KBM-7 (cell line): Measurements from ENCODE around the gene RPTOR.
"Not testable (repeated sequence)": the region's sequence is repeated elsewhere in the genome, so short reads cannot be mapped to it uniquely, and the experiment has no call there.

Source experiments
- DNase-seq: peaks from one replicate; pipeline ENCODE4 v3.0.0-alpha.2; 2015
- in situ Hi-C: fragments of 300-500 bp; cut with MboI; formaldehyde crosslinking; loops from 2 replicates; pipeline ENCODE4 v1.14.3; 2020; ENCODE audit warnings: low sequenced_read_pairs, low pct_unique_long_range_greater_than_20kb, mixed read lengths

The RPTOR gene

DNA sequence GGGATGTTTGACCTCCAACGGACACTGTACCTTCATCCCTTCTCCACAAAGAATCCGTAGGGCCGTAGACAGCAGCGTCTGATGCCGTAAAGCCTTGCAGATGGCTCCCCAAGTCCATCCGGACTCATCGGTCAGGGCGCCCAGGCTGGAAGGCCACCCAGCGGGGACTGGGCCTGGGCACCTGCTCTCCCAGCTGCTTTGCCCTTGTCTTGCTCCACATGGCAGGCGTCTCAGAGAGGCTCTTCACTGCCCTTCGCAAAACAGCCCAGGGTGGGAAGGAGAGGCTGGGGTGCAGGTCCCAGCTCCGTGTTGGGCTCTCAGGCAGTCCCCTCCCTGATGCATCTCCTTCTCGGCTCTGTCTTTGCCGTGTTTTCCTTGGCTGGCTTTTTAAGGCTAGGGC lies 6.2 kb upstream of the RPTOR start:
- no peak for DNase-seq
- in situ Hi-C loops: no loop called here

DNA sequence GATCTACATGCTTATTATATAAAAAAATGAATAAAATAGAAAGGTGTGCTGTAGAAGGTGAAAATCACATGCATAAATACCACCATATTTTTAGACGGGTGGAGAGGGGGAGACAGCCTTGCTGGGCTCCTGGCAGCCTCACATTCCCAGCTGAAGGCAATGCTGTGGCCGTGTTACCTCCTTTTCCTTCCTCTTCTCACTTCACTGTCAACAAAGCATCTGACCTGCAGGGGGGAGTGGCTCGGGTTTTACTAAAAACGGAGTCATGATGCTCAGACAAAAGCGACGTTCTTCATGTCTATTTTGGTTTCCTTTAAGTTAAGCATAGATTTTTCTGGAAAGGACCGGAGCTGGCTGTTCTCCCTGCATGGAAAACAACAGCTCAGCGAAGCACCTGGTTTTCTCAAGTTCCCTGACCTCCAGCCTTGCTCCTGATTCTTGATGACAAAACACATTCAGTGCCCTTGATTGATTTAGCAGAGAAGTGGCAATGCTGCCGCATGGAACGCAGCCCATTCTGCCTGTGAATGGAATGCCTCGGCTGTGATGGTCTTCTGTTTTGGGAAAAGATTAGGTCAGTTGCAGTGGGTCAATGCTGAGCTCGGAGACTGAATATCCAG lies 5.5 kb upstream of the RPTOR start:
- DNase-seq: peak; percentile 71
- in situ Hi-C loops: no loop called here

DNA sequence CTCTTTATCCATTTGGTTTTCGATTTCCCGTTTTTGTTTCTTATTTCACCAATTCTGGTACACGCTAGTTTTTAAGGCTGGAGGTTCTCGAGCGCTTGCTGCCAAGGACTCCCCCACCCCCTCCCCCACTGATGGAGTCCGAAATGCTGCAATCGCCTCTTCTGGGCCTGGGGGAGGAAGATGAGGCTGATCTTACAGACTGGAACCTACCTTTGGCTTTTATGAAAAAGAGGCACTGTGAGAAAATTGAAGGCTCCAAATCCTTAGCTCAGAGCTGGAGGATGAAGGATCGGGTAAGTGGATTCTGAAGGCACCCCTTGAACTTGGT lies 825 bp downstream of the RPTOR start:
- in situ Hi-C loops: no loop called here
- DNase-seq: no peak

DNA sequence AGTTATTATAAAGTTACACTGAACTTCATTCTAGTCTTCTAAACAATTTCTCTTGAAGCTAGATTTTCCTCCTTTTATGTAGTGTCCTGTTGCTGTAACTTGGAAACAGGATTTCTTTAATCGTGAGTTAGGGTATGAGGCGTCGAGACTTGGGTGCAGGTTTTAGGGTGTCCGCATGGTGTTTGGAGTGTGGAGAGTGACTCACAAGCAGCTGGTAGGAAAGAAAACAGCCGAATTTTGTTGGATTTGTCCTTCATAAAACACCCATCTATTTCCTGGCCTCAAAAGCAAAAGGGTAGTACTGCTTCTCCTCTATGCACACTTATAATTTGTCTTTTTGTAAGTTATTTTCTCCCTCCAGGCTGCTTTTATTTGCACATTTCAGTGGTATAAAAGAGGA lies 1.6 kb downstream of the RPTOR start:
- DNase-seq: peak; percentile 55
- in situ Hi-C loops: no loop called here

DNA sequence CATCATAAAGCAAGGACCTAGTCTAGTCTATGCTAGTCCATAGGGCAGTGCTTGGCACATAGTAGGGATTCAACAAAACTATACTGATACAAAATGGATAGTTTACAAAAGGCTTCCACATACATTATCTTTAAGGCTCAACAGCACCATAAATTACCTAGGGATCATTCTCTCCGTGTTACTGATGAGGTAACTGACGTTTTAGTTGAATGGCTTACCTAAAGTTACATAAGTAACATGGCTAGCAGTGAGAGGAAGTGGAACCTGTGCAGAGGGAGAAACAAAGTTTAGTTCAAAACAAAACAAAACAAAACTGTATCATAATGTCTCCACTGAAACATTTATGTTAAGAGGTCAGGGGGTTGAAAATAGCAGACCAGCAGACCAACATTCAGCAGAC lies 7.9 kb downstream of the RPTOR start:
- DNase-seq: no peak
- in situ Hi-C loops: no loop called here

DNA sequence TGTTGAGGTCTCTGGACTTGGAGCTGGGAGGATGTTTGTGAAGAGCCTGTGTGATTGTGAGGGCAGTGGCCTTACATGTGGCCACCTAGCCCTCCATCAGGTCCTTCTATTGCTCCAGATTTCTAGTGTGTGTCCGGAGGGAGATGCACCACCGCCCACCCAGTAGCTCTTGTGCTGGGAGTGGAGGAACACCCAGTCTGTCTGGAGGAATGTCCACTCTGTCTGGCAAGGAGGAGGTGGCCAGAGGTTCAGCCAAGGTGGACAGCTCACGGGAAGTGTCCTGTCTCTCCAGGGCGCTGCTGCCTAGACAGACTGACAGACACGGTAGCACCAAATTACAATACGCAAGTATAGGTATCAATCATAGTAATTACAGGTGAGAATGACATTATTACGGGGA lies 10.6 kb downstream of the RPTOR start:
- DNase-seq: no peak
- in situ Hi-C loops: no loop called here

DNA sequence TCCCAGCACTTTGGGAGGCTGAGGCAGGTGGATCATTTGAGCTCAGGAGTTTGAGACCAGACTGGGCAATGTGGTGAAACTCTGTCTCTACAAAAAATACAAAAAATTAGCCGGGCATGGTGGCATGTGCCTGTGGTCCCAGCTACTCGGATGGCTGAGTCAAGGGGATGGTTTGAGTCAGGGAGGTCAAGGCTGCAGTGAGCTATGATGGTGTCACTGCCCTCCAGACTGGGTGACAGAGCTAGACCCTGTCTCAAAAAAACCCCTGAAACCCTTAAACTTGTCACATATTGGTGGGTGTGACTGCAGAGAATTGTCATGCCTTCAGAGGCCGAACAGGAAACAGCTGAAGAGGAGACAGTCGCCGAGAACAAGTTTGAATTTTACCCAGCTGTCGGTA lies 13.4 kb downstream of the RPTOR start:
- in situ Hi-C loops: no loop called here
- DNase-seq: no peak

DNA sequence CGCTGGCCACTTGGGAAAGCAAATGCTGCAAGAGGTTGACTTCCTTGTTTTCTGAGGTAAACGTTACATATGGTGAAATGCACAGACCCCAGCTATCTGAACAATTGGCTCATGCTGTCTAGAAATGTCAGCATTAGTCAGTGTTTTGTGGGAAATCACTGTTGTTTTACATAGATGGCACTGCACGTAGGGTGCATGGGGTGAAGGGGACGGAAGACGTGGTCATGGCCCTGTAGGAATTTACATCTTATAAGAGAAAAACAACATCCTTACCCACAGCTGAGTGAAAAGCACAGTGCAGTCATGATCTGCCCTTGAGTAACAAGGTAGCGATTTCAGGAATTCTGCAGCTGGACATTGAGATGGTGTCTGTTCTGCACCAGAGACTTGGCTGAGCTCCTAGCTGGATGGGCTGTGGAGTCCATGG lies 15.2 kb downstream of the RPTOR start:
- DNase-seq: no peak
- in situ Hi-C loops: no loop called here

DNA sequence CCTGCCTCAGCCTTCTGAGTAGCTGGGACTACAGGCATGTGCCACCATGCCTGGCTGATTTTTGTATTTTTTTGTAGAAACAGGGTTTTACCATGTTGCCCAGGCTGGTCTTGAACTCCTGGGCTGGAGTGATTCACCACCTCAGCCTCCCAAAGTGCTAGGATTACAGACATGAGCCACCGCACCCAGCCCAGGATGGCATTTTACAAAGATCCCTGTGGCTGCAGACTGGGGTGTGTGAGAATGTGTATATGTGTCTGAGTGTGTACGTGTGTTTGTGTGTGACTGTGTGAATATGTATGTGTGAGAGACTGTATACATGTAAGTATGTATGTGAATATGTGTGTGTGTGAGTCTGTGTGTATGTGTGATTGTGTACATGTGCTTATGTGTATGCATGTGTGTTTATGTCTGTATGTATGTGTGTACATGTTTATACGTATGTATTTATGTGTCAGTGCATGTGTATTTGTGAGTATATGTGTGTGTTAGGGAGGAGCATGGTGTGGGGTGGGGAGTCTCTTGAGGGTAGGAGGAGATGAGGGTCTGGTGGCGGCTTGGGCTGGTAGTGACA lies 17.0 kb downstream of the RPTOR start:
- in situ Hi-C loops: no loop called here
- DNase-seq: no peak

DNA sequence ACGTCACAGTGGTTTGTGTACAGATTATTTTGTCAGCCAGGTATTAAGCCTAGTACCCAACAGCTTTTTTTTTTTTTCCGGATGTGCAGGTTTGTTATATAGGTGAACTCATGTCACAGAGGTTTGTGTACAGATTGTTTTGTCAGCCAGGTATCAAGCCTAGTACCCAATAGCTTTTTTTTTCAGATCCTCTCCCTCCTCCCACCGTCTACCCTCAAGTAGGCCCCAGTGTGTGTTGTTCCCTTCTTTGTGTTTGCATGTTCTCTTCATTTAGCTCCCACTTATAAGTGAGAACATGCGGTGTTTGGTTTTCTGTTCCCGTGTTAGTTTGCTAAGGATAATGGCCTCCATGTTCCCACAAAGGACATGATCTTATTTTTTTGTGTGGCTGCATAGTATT lies 19.9 kb downstream of the RPTOR start:
- DNase-seq: no peak
- in situ Hi-C loops: no loop called here

DNA sequence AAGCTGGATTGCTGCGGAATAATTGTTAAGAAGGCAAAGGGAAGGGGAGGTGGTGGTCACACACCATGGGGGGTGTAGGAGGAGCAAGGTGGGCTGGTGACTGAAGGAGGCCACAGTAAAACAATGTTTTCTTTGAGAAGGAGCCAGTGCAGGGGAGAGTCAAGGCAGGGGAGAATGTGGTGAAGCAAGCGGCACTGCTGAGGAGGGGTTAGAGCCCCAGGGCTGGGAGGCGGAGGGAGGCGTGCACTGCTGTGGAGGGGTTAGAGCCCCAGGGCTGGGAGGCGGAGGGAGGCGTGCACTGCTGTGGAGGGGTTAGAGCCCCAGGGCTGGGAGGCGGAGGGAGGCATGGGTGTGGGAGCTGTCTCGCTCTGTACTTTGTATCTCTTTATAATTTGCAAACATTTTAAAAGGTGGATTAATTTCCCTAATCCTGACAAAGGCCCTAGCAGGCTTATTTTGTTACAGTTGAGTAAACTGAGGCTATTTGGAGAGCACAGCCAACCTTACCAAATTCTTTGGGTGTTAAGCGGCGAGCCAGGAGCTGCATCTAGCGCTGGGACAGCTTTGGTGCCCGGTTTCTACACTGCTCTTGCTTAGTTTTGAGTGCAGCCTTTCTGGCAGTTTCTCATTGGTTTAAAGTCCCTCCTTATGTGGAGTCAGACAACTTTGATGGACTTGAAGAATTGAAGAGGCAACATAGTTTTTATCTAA lies 20.9 kb downstream of the RPTOR start:
- no peak for DNase-seq
- in situ Hi-C loops: no loop called here

DNA sequence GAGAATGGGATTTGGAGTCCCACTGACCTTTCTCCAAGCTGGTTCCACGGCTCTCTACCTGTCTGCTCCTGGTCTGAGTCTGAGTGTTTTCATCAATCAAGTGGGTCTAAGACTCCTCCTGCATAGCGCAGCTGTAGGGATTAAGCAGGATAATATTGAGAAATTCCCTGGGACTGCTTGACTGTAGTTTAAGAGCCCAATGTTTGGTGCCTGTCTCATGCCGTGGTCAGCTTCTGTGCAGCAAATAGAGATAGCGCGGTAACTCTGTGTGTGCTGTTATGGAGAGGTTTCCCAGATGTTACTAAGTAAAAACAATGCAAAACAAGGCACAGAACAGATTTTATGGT lies 21.4 kb downstream of the RPTOR start:
- in situ Hi-C loops: no loop called here
- DNase-seq: no peak

DNA sequence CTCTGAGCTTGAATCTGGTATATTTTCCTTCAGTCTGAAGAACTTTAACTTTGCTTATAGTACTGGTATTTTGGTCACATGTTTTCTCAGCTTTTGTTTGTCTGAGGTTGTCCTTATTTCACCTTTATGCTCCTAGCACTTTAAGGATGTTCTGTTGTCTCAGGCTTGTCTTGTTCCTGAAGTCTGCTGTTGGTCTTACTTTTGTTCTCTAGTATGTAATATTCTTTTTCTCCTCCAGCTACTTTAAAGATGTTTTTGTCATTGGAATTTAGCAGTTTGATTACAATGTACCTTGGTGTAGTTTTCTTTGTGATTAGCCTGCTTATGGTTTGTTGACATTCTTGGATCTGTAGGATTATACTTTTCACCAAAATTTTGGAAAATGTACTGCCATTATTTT lies 23.6 kb downstream of the RPTOR start:
- in situ Hi-C loops: no loop called here
- DNase-seq: no peak

DNA sequence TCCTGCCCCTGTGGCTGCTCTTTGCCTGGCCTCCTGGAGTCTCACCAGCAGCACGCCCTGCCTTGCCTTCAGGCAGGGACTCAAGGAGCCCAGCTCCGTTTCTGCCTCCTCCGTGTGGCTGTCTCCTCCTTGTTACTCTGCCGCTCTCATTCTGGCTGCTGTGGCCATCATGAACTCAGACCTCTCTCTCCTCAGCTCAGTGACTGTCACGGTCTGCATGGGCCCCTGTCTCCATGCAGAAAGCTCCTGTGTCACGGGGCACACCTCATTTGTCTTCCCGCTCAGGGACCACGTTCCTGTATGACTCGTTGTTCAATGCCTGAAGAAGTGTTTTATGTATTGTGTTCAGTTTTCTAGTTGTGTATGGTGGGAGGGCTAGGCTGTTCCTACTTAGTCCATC lies 25.3 kb downstream of the RPTOR start:
- DNase-seq: no peak
- in situ Hi-C loops: no loop called here

DNA sequence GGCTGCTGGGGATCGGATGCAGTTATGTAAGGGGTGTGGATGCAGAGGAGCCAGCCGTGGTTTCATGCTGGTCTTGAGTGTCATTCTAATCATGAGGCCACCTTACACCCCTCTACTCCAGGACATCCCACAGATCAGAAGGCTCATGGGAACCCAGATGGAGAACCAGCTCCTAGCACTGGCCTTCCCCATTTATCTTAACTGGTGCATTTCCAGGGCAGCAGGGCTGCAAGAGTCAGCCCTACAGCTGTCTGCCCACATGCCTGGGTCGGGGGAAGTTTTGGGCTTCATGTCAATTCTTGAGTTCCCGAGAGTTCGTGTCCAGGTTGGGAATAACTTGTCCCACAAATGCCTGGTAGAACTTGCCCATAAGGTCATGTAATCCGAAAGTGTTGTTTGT lies 29.1 kb downstream of the RPTOR start:
- in situ Hi-C loops: no loop called here
- DNase-seq: no peak

DNA sequence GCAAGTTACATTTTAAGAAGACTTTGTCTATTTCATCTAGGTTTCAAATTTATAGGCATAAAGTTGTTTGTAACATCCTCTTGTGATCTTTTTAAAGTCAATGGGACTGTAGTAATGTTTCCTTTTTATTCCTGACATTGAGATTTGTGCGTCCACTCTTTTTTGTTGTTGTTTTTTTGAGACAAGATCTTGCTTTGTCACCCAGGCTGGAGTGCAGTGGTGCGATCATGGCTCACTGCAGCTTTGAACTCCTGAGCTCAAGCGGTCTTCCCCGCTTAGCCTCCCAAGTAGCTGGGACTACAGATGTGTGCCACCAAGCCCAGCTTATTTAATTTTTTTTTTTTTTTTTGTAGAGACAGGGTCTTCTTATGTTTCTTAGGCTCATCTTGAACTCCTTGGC lies 29.9 kb downstream of the RPTOR start:
- in situ Hi-C loops: no loop called here

DNA sequence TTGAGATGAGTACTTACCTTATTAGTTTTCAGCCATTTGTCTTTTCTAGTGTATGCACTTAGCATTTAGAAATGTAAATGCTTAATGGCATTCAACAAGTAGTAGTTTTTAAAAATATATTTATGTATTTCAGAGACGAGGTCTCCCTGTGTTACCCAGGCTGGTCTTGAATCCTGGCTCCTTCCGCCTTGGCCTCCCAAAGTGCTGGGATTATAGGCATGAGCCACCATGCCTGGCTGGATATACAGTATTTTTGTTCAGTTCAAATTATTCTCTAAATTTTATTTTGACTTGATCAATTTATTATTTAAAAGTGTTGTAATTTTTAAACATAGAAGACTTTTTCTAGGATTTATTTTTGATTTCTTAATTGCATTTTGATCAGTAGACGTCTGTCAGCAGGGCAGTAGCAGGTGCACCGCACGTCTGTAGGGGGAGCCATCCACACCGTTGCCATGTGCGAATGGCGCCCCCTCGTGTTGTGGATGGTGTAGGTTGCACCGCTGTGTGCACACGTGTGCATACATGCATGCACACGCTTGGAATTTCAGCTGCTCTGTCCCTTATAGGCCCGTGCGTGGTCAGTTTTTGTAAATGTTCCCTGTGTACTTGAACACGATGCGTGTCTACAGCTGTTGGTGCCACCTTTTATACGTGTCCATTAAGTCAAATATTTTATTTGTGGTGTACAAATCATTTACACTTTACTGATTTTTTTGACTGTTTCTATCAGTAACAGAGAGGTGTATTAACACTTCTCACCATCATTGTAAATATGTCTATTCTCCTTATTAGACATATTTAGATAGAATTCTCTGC lies 30.6 kb downstream of the RPTOR start:
- peak; percentile 87 for DNase-seq
- in situ Hi-C loops: no loop called here

More for the DNA sequence above, 29.9 kb downstream of the RPTOR start:
- DNase-seq: no peak

DNA sequence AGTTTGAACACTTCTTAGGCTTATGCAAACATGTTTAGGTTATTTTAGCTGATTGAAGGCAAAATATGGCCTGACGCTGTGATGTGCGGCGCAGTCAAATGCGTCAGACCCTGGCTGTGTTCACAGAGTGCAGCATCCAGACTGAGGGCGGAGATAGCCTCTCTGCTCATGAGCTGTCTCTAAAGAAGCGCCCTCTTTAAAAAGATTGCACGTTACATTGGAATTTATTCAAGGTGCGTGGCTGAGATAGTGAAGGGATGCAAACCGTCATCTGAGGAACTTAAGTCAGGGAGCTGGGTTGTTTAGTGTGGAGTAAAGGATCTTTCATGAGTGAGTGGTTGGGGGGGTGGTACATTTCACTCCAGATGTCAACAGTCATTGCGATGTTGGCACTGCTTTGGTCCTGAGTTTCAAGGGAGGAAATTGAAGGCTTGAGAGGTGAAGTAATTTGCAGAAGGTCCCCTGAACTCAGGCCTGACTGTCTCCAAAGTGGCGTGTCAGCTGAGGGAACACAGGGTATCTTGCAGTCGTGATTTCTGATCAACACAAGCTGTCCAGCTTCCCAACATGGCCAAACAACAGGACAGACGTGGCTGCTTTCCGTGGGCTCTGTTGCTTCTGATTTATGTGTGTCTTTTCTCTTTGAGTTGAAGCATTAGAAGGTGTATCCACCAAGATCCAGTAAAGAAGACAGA lies 33.4 kb downstream of the RPTOR start:
- no peak for DNase-seq
- in situ Hi-C loops: no loop called here

DNA sequence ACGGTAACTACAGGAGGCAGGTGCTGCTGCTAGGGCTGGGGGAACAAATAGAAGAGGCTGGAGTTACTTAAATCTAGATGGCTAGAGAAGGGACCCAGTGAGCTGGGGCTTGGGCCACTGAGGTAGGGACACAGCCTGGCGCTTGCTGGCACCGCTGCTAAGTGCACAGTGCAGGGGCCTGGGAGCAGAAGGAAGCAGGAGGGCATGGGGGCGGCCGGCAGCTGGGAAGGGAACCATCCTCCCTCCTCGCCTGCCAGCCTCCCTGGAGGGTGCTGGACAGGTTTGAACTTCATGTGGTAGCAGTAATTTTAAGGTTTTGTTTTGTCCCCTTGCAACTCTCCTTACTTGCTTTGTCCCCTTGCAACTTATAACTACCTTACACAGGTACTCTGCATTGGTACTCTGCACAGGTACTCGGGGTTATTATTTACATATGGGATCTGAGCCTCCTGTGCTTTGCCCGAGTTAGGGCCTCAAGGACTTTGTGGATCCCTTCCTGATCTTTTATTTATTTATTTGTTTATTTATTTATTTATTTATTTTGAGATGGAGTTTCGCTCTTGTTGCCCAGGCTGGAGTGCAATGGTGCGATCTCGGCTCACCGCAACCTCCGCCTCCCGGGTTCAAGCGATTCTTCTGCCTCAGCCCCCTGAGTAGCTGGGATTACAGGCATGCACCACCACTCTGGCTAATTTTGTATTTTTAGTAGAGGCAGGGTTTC lies 34.2 kb downstream of the RPTOR start:
- DNase-seq, in situ Hi-C loops: not testable (repeated sequence)
